MM.1S (cell line): ENCODE data around the gene MED13L.

ENCODE experiments used
- DNase-seq: peaks from one replicate; pipeline ENCODE4 v3.0.0-alpha.2; 2015
- H2AFZ ChIP-seq: fragments of 300-600 bp; sonication (generic); 2 replicates; pipeline ENCODE4 v1.6.0; 2016; ENCODE audit warnings: antibody characterized with exemption, low read length
- H3F3A ChIP-seq: fragments of 300-600 bp; sonication (generic); 2 replicates; pipeline ENCODE4 v1.6.1; 2016; ENCODE audit warnings: mild to moderate bottlenecking, antibody characterized with exemption, low read length, moderate library complexity, mixed read lengths; ENCODE audit not compliant: insufficient read depth
- H3K27ac ChIP-seq: fragments of 300-600 bp; sonication (generic); 2 replicates; pipeline ENCODE4 v1.5.1; 2016; ENCODE audit warnings: mild to moderate bottlenecking, low read length
- H3K27me3 ChIP-seq: fragments of 300-600 bp; sonication (generic); replicated peaks from 2 replicates; pipeline ENCODE4 v1.6.0; 2016; ENCODE audit warnings: low read length; ENCODE audit not compliant: insufficient read depth
- H3K36me3 ChIP-seq: fragments of 300-600 bp; sonication (generic); replicated peaks from 2 replicates; pipeline ENCODE4 v1.6.1; 2016; ENCODE audit warnings: mild to moderate bottlenecking, low read length, mixed read lengths; ENCODE audit not compliant: insufficient read depth
- H3K4me1 ChIP-seq: fragments of 300-600 bp; sonication (generic); 2 replicates; pipeline ENCODE4 v1.6.1; 2016; ENCODE audit warnings: low read length, mixed read lengths
- H3K4me2 ChIP-seq: fragments of 300-600 bp; sonication (generic); 2 replicates; pipeline ENCODE4 v1.6.0; 2016; ENCODE audit warnings: low read depth, low read length
- H3K4me3 ChIP-seq: fragments of 300-600 bp; sonication (generic); 2 replicates; pipeline ENCODE4 v1.5.1; 2016; ENCODE audit warnings: low read length, mixed read lengths
- H3K79me2 ChIP-seq: fragments of 300-600 bp; sonication (generic); 2 replicates; pipeline ENCODE4 v1.6.1; 2016; ENCODE audit warnings: mixed run types, low read length, mixed read lengths
- H3K9ac ChIP-seq: fragments of 300-600 bp; sonication (generic); 2 replicates; pipeline ENCODE4 v1.6.1; 2016; ENCODE audit warnings: low read length, mixed read lengths
- H3K9me2 ChIP-seq: fragments of 300-600 bp; sonication (generic); replicated peaks from 2 replicates; pipeline ENCODE4 v1.6.1; 2016; ENCODE audit warnings: mild to moderate bottlenecking, low read length, mixed read lengths; ENCODE audit not compliant: insufficient read depth
- H3K9me3 ChIP-seq: fragments of 300-600 bp; sonication (generic); replicated peaks from 2 replicates; pipeline ENCODE4 v1.6.1; 2016; ENCODE audit warnings: mild to moderate bottlenecking, low read length, mixed read lengths; ENCODE audit not compliant: insufficient read depth
- H4K20me1 ChIP-seq: fragments of 300-600 bp; sonication (generic); 2 replicates; pipeline ENCODE4 v1.6.1; 2016; ENCODE audit warnings: mild to moderate bottlenecking, low read length, moderate library complexity, mixed read lengths; ENCODE audit not compliant: insufficient read depth
- CTCF ChIP-seq: fragments of 300-600 bp; sonication (generic); IDR thresholded peaks from 2 replicates; pipeline ENCODE4 v1.5.1; 2016; ENCODE audit warnings: antibody characterized with exemption, low read length, mixed read lengths
- EZH2 ChIP-seq: fragments of 300-600 bp; sonication (generic); optimal IDR thresholded peaks from 2 replicates; pipeline ENCODE3; 2017; ENCODE audit warnings: low read depth, mild to moderate bottlenecking, antibody characterized with exemption, low read length, mixed read lengths
- EZH2phosphoT487 ChIP-seq: fragments of 300-600 bp; sonication (generic); IDR thresholded peaks from 2 replicates; pipeline ENCODE4 v1.6.1; 2018; ENCODE audit warnings: antibody characterized with exemption, low read length

The MED13L gene

DNA sequence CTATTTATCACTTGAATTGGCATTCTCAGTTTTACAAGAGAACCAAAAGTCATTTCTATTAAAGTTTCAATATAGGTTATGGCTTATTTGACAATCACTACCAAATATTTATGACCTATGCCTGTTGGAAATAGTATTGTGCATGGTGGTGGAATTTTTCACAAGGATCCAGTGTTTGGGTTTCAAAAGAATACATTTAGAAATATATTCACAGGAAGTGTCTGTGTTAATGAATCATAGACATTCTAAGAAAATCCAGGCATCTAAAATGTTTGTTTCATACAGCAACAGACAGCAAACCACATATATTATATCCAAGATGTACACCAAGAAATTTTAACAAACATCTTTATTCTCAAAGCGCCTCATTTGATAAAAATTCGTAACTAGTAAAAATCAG lies 92.7 kb downstream of the MED13L start:
- H3K27me3 ChIP-seq = no peaks in the 10 kb centered on the region
- no peak overlapping the region for H2AFZ ChIP-seq
- no peak for DNase-seq
- no peaks in the 10 kb centered on the region for H3F3A ChIP-seq
- H3K9me2 ChIP-seq = no peaks in the 10 kb centered on the region
- H3K9ac ChIP-seq = no peak overlapping the region
- no peaks in the 10 kb centered on the region for H3K9me3 ChIP-seq
- H3K27ac ChIP-seq = no peak overlapping the region
- no peaks in the 10 kb centered on the region for H3K36me3 ChIP-seq
- H3K79me2 ChIP-seq = peaks cover 98% of the 10 kb centered on the region
- TF ChIP-seq EZH2phosphoT487 = no peak
- TF ChIP-seq CTCF = no peak
- H3K4me2 ChIP-seq = no peak overlapping the region
- no peak overlapping the region for H3K4me3 ChIP-seq
- H4K20me1 ChIP-seq = peaks cover 24% of the 10 kb centered on the region
- H3K4me1 ChIP-seq = no peaks in the 10 kb centered on the region

DNA sequence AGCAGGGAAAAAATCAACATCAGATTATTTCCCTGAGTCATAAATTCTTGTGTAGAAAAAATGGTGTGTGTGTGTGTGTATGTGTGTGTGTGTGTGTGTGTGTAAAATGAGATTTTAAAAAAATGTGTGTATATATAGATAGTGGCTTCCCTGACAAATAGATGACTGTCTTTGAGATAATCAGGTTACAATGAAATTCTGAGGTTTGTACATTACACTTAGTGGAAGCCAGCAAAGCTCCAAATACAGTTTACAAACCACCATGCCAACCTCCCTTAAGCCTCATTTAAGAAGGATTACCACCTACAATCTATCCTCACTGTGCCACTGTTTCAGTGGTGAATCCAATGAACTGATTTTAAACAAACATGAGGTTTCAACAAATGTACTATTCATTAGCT lies 93.8 kb downstream of the MED13L start:
- Histone ChIP-seq H3F3A (no peaks in the 10 kb centered on the region), H3K79me2 (peaks cover 98% of the 10 kb centered on the region), H3K27me3 (no peaks in the 10 kb centered on the region), H3K36me3 (no peaks in the 10 kb centered on the region), H4K20me1 (peaks cover 30% of the 10 kb centered on the region), H3K9me3 (no peaks in the 10 kb centered on the region), H3K4me3 (no peak overlapping the region), H3K4me1 (no peaks in the 10 kb centered on the region), H3K9ac (no peak overlapping the region), H3K9me2 (no peaks in the 10 kb centered on the region), H2AFZ (no peak overlapping the region), H3K4me2 (no peak overlapping the region), H3K27ac (no peak overlapping the region)
- no peak for DNase-seq
- TF ChIP-seq CTCF (no peak), EZH2 (no peak), EZH2phosphoT487 (no peak)

GRCh38 chr12:116182359-116183063 lies 95.0 kb downstream of the MED13L start:
- Histone ChIP-seq H3K4me2 (no peak overlapping the region), H3K9ac (no peak overlapping the region)

More at GRCh38 chr12:116182359-116183063, 95.0 kb downstream of the MED13L start:
- no peak overlapping the region for H3K4me3 ChIP-seq
- no peak for TF ChIP-seq EZH2phosphoT487
- no peak for TF ChIP-seq CTCF
- H3K9me2 ChIP-seq = no peaks in the 10 kb centered on the region
- DNase-seq = no peak
- peaks cover 98% of the 10 kb centered on the region for H3K79me2 ChIP-seq
- H3K27ac ChIP-seq = no peak overlapping the region
- no peaks in the 10 kb centered on the region for H3F3A ChIP-seq
- no peaks in the 10 kb centered on the region for H3K27me3 ChIP-seq
- H3K4me1 ChIP-seq = no peaks in the 10 kb centered on the region
- H4K20me1 ChIP-seq = peaks cover 35% of the 10 kb centered on the region
- H3K36me3 ChIP-seq = no peaks in the 10 kb centered on the region
- no peaks in the 10 kb centered on the region for H3K9me3 ChIP-seq
- no peak overlapping the region for H2AFZ ChIP-seq
